HG02610 (cell line): Measurements from ENCODE around the gene TMCO4.

ENCODE experiments used
- ATAC-seq: cut with Tn5 transposase; IDR thresholded peaks from one replicate; pipeline ENCODE4 v1.9.1; 2021; ENCODE audit warnings: mild to moderate bottlenecking, moderate library complexity; ENCODE audit not compliant: unreplicated experiment

The TMCO4 gene

DNA sequence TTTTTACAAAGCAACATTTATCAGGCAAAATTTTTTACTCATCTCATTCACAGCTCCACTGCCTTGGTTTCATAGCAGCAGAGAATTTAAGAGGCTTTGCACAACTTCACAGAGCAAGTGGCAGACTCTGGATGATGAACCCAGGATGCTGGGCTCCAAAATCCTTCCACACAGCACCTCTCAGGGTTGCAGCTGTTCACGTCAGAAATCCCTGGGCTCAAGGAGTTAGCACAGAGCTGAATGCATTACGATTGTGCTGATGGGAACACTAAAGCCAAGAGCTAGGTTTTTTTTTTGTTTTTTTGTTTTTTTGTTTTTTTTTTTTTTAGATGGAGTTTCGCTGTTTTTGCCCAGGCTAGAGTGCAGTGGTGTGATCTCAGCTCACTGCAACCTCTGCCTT lies 137.4 kb downstream of the TMCO4 start:
- no peak for ATAC-seq

DNA sequence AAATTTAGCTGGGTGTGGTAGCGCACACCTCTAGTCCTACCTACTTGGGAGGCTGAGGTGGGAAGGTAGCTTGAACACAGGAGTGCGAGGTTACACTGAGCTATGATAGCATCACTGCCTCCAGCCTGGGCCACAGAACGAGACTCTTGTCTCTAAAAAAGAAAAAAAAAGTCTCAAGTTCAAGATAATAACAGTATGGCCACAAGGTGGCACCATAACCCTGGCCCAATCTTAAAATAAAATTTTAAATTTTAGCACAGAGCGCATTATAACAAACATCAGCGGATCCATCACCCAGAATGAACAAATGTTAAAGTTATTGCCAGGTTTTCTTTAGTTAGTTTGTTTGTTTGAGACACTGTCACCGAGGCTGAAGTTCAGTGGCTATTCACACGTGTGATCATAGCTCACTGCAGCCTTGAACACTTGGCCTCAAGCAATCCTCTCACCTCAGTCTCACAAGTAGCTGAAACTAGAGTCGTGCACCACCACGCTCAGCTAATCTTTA lies 137.9 kb downstream of the TMCO4 start:
- no peak for ATAC-seq

DNA sequence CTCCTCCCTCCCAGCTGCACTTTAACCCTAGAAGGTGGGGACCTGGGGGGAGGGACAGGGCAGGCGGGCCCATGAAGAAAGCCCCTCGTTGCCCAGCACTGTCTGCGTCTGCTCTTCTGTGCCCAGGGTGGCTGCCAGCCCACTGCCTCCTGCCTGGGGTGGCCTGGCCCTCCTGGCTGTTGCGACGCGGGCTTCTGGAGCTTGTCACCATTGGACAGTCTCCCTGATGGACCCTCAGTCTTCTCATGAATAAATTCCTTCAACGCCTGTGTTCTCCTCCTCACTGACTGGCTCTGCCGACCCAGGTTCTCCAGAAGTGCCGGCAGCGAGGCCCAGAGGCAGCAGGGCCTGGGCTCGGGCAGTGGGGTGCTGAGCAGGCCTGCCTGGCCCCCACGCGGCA lies 141.5 kb downstream of the TMCO4 start:
- ATAC-seq = no peak

DNA sequence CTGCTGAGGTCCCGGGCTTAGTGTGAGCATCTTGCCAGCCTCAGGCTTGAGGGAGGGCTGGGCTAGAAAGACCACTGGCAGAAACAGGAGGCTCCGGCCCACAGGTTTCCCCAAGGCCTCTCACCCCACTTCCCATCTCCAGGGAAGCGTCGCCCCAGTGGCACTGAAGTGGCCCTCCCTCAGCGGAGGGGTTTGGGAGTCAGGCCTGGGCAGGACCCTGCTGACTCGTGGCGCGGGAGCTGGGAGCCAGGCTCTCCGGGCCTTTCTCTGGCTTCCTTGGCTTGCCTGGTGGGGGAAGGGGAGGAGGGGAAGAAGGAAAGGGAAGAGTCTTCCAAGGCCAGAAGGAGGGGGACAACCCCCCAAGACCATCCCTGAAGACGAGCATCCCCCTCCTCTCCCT lies 142.2 kb downstream of the TMCO4 start:
- no peak for ATAC-seq

DNA sequence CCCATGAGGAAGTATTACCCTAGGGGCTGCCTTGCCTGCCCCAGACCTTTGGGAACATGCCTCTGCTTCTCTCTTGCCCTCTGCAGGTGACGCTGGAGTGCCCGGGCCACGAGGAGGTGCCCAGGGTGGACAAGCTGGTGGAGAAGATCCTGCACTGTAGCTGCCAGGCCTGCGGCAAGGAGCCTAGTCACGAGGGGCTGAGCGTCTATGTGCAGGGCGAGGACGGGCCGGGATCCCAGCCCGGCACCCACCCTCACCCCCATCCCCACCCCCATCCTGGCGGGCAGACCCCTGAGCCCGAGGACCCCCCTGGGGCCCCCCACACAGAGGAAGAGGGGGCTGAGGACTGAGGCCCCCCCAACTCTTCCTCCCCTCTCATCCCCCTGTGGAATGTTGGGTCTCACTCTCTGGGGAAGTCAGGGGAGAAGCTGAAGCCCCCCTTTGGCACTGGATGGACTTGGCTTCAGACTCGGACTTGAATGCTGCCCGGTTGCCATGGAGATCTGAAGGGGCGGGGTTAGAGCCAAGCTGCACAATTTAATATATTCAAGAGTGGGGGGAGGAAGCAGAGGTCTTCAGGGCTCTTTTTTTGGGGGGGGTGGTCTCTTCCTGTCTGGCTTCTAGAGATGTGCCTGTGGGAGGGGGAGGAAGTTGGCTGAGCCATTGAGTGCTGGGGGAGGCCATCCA lies 142.8 kb downstream of the TMCO4 start:
- ATAC-seq = no peak

DNA sequence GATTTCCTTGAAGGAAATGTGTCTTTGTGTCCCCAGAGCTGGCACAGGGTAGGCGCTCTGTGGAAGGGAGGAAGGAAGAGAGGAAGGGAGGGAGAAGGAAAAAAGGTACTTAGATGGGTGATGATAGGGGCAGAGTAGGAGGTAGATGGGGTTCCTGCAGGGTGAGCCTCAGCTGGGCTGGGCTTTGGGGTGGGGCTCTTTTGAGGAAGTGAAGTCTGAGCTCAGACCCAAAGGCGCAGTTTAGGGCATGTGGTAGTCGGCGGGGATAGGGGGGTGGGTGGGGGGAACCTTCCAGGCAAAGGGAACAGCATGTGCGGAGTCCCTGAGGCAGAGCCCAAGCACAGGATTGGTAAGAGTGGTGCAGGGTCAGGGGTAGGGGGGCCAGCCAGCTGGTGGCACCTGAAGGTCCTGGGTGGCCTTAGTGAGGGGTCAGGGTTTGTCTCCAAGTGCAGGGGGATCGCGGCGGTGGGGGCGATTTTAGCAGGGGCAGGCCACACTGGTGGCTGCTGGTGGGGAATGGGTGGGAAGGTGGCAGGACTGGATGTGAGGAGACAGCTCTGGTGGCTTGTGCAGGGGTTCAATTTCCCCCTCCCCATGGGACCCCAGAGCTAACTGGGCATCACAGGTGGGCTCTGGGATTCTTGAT lies 143.5 kb downstream of the TMCO4 start:
- ATAC-seq = no peak

DNA sequence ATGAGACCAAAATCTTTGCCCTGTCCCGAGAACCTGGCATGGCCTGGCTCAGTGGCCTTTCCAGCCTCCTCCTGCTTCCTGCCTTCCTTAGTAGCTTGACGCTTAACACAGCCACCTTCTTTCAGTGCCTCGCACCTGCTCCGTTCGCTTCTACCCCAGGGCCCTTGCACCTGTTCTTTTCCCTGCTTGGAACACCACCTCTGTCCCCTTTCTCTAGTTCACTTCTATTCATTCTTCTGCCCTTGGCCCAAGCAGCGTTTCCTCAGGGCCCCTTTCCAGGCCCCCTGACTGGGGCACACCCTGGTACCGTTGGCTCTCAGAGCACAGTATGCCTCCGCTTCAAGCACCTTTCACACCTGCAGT lies 144.0 kb downstream of the TMCO4 start:
- ATAC-seq = no peak

DNA sequence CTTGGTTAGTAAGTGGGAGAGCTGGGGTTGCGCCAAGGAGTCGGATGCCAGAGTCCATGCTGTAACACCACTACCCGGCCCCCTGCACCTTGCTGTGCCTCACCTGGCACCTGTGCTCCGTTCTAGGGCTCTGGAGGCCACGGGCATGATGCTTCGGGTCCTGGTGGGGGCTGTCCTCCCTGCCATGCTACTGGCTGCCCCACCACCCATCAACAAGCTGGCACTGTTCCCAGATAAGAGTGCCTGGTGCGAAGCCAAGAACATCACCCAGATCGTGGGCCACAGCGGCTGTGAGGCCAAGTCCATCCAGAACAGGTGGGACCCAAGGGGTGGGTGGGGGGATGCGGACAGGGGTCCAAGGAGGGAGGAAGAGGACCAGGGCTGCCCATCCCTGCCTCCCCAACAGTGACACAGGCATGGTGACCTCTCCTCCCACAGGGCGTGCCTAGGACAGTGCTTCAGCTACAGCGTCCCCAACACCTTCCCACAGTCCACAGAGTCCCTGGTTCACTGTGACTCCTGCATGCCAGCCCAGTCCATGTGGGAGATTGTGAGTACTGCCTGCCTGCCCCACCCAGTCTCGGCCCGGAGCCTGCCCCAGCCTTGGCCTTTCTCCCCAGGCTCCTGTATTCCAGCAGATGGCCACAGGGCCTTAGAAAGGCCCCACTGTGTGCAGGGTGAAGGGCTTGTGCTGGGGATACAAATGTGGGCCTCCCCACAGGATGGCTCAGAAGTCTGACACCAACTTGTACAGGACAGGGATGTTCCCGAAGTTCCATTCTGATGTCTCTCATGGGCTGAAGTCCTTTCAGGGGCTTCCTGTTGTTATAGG lies 144.6 kb downstream of the TMCO4 start:
- no peak for ATAC-seq

DNA sequence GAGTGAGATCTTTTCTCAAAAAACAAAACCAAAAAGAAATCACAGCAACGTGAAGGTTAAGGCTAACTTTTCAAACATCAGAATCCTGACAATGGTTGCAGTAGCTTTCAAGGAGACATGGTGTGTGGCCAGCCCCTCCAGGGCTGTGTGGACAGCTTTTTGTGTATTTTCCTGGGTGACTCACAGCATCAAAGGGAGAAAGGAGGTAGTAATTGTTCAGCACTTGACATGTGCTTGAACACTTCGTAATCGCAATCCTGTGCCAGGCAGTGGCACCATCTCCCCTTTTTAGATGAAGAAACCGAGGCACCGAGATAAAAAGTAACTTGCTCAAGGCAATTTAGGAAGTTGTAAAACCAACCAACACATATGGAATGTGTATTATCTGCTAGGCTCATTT lies 145.3 kb downstream of the TMCO4 start:
- no peak for ATAC-seq

DNA sequence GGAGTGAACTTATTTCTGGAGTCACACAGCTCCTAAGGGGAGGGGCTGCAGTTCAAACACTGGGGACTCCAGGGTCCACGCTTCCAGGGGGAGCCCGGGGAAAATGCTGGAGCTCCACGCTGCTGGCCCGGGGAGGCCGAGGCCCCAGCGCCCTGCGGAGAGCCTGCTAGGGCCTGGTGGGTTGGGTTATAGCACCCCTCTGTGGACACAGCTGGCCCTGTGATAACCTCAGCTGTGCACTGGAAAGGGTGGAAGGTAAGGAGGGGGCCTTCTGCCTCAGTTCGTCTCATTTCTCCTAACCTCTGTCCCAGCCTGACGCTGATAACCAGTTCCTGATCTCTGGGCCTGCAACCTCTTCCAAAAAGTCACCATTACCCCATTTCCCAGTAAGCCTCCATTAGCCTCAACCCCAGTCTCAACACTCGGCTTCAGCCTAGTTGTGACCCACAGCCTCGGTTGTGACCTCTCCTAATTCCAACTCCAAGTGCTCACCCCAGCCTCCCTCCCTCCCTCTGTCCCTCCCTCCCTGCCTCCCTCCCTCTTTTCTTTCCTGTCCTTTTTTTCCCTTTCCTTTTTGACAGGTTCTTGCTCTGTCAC lies 148.5 kb downstream of the TMCO4 start:
- no peak for ATAC-seq

DNA sequence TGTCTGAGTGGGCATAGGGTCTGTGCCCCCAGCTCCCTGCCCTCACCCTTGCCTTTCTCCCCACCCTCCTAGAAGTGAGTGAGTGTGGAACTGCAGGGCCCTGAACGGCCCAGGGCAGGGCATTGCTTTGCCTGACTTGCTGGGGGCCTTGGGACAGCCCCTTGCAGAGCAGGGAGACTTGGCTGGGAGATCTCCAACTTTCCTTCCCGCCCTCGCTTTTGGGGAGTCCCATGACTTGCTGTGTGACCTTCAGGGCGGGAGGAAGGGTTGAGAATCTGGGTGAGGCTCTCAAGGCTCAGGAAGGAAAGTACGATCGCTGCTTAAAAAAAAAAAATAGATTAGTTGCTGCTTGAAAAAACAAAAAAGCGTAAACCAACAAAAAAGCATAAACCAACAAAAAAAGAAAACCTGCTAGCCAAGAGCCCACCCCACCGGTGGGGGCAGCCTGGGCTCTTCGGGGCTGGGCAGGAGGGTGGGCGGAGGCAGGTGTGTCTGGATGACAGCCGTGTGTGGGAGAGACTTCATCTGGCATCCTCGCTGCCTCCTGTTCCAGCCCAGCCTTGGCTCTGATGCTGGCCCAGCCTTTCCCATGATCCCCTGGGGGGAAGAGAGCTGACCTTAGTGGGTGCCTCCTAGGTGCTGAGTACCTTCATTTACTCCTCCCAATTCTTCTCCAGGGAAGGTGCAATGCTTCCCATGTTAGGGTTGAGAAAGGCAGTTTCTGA lies 149.1 kb downstream of the TMCO4 start:
- ATAC-seq = no peak

DNA sequence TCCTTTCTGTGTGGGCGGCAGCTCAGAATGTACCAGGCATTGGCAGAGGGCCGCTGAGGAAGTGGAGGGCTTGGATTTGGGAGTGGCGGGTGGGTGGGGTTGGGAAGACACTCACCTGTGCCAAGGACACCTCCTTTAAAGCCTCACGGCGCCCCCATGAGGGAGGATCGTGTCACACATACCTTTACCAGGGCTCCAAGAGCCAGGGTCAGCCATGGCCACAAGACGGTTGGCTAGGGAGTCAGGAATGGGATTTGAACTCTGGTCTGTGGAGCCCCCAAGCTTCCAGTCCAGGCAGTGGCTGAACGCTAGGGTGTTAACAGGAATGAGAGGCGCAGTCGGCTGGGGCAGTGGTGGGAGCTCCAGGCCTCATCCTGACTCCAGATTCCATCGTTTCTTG lies 151.0 kb downstream of the TMCO4 start:
- ATAC-seq = no peak

DNA sequence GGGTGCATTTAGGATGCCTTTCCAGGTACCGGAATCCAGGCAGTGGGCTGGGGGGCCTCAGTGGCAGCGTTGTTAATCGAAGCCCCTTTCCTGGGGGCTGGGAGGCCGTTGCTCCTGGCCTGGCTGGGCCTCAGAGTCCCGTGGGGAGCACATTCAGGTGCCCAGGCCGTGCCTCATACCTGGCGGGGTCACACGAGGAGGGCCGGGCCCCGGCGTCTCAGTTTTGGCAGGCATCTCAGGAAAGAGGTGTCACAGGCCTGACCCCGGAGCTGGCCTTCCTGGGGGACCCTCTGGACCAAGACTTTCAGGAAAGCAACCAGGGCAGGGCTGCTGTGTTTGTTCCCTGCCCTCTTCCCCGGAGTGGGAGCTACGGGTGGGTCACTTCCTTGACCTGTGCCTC lies 151.5 kb downstream of the TMCO4 start:
- no peak for ATAC-seq

DNA sequence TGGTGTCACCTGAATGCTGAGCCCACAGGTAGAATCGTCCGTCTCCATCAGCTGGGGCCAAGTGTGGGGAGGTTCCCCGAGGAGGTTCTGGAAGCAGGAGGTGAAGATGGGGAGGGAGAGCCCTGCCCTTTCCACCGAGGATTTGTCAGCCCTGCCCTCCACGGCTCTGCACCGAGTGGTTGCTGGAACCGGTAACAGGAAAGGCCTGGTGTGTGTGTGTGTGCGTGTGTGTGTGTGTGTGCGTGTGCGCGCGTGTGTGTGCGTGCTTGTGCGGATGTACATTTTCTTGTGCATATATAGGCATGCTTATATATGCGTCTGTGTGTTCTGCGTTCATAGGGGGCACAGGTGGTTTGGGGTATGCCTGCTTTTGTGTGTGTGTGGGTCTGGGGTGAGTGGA lies 152.1 kb downstream of the TMCO4 start:
- no peak for ATAC-seq

DNA sequence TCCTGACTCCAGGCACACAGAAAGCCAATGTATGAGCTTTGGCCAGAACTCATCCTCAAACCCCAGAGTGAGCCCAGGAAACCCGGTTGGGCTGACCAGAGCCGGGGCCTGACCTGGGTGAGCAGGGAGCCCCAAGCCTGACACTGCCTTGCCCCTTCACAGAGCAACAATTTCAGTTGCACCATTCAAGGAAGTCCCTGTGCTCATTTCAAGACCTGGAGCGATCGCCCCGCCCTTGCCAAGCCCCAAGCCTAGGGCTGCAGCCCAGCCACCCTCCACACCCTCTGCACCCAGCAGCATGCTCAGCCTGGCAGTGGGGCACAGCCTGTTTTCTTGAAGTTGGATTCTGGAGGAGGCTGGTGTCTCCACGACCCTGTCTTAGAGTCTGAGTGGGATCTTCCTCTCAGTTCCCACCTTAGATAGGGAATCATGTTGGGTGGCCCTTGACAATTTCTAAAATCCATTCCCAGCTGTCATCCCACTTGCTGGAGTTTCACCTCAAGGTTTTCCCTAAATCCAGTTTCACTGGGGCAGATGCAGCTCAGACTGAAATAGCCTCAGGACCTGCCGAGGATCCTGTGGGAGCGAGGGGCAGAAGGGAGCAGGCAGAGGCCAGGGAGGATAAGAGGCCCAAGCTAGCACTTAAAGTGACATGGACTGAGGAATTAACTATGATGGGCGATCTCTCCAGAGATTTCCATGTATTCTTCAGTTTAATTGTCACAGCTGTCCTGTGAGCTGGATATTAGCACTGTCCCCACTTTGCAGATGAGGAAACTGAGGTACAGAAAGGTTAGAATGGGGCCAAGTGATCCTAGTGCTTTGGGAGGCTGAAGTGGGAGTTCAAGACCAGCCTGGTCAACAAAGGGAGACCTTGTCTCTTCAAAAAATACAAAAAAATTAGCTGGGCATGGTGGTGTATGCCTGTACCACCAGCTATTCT lies 153.1 kb downstream of the TMCO4 start:
- no peak for ATAC-seq

DNA sequence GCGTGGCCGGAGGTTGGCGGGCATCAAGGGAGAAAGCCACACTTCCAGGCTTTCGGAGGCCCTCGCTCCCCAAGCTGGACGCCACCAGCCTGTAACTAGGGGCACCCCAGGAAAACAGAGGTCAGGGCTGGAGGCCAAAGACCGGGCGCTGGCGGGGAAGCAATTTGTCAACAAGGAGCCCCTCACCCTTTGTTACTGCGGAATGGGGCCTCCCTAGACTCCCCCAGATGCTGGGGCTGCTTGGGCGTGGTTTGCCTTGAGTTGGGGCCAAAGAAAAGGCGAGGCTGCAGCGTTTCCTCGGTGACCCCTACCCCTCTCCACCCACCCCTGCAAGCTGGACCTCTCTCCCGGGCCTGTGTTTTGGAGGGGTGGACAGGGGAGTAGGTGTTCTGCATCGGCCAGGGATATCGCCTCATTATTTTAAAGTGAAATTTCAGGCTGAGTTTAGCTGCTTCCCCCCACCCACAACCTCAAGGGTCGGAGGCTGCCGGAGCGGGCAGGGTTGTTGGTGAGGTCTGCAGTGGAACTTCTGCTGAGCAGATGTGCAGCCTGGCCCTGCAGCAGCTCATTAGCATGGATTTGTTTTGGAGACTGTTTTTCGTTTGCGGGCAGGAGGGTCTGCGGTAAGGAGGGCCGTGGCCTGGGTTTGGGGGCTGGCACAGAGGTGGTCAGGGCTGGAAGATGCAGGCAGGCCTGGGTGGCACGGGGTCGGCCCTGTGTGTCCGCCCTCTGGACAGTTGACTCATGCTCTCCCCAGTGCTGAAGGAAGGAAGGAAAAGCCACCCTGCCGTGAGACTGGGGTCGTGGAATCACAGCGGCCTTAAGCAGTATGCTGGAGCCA lies 154.1 kb downstream of the TMCO4 start:
- no peak for ATAC-seq

DNA sequence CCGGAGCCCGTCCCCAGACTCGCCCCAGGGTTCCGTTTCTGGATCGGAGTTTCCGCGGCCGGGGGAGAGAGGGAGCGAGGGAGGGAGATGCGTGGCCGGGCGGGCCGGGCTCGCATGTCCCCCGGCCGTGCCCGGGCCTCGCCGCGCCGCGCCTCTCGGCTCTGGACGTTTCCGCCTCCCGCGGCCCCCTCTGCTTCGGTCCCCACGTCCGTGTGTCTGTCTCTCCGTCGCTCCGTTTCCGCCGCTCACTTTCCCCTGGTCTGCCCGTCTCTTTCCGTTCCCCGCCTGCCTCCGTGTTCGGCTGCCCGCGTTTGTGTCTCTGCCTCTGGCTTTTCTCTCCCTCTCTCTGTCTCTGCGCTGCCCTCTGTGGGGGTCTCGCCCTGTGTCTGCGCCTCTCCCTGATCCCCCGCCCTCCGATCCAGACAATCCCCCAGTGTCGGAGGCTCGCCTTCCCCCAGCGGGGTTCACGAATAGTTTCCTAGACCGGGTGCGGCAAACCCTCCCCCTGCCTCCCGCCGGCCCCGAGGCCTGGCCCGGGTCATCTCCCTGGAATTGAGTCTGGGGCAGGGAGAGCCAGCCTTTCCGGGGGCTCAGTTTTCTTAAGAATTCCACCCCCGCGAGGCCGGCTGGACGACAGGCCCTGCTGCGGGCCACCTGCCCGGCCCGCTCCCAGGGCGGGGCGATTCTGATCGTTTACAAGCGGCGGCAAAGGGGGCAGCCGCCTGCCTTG lies 154.9 kb downstream of the TMCO4 start:
- no peak for ATAC-seq

DNA sequence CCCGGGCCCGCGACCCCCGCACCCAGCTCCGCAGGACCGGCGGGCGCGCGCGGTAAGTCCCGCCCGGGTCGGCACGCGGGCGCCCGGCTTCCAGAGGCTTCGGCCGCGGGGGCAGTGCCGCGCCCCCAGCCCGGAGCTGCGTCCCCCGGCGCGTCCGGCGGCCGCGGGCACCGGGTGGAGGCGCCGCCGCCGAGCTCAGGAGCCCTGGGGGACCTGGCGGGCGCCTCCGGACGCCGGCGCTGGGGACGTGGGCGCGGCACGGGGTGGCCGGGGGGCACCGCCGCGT lies 155.4 kb downstream of the TMCO4 start:
- no peak for ATAC-seq
